Stomach (tissue), 9 donors: Measurements from ENCODE around the gene CAPN15. TPM values are rescaled to one million over a fixed set of nuclear protein-coding genes. Genes with fewer than 3 reads are reported as not detected.
"Not testable (repeated sequence)": the region's sequence is repeated elsewhere in the genome, so short reads cannot be mapped to it uniquely, and the experiment has no call there.

Experiments
- DNase-seq, 2 donors: peaks; one replicate each; pipeline versions ENCODE4 v3.0.0 to v3.0.0-alpha.2; 2013 to 2019
- H3K27ac ChIP-seq, 5 donors: fragments of 200-600 bp in 4 of 5; sonication (generic) in 4 of 5; one replicate each; pipeline ENCODE4 v1.5.1; 2013 to 2019; ENCODE audit warnings: mild to moderate bottlenecking in 1 of 5, moderate library complexity in 1 of 5
- H3K27me3 ChIP-seq, 3 donors: fragments of 200-600 bp; sonication (generic); one replicate each; pipeline ENCODE4 v1.5.1; 2017 to 2019; ENCODE audit warnings: mixed run types in 1 of 3
- H3K36me3 ChIP-seq, 4 donors: fragments of 200-600 bp; sonication (generic); 1 replicate in 3 of 4; 2 replicates in 1 of 4; pipeline ENCODE4 v1.5.1; 2016 to 2019
- H3K4me1 ChIP-seq, 4 donors: fragments of 200-600 bp; sonication (generic); one replicate each; pipeline ENCODE4 v1.5.1; 2016 to 2019
- H3K4me3 ChIP-seq, 4 donors: fragments of 200-600 bp; sonication (generic) in 3 of 4; one replicate each; pipeline ENCODE4 v1.5.1; 2016 to 2019; ENCODE audit warnings: mild to moderate bottlenecking in 1 of 4
- H3K9me3 ChIP-seq, 4 donors: fragments of 200-600 bp; sonication (generic); one replicate each; pipeline ENCODE4 v1.5.1; 2016 to 2019
- EP300 ChIP-seq: sonication (generic); formaldehyde crosslinking; IDR thresholded peaks from one replicate; pipeline ENCODE4 v1.6.1; 2017; ENCODE audit warnings: antibody characterized with exemption
- POLR2A ChIP-seq, 4 donors: fragments of 450-650 bp; IDR thresholded peaks; one replicate each; pipeline ENCODE4 v1.6.1; 2016; ENCODE audit warnings: antibody characterized with exemption in 4 of 4, control low read depth in 2 of 4, mild to moderate bottlenecking in 1 of 4, moderate library complexity in 1 of 4
- POLR2AphosphoS5 ChIP-seq, 3 donors: sonication (generic); formaldehyde crosslinking; IDR thresholded peaks; one replicate each; pipeline ENCODE4 v1.6.1; 2016; ENCODE audit warnings: antibody characterized with exemption in 3 of 3
- WGBS, 5 donors: extraction: QIAGEN DNeasy Blood & Tissue Kit in 3 of 5; methylation state at CpG; one replicate each; pipeline versions ENCODE4 v1.1.5 to v1.1.7; 2013 to 2018; 5-methylcytosine and 5-hydroxymethylcytosine counted together
- intact Hi-C: fragments of 100-400 bp; cut with DNase I; formaldehyde crosslinking; loops from one replicate; pipeline ENCODE4 v1.15.1; 2023; ENCODE audit warnings: low total_unique reads
- polyA plus RNA-seq, 3 donors: library from polyadenylated mRNA; stranded (reverse); fragments of 200-250 nt; gene quantifications; one replicate each; pipeline ENCODE4 v1.2.3, GENCODE V29; 2013
- total RNA-seq, 5 donors: library from RNA; depleted of rRNA; stranded (reverse); fragments of >200 nt; gene quantifications; one replicate each; pipeline versions ENCODE4 v1.1.0 to v1.2.3, GENCODE V29; 2014 to 2016
- TF ChIP-seq, protein P1 (sequence below), 7 experiments: fragments of 450-650 bp in 4 of 7; fragments of 200-600 bp in 3 of 7; sonication (generic) in 3 of 7; IDR thresholded peaks; one replicate each; pipeline ENCODE4 v1.5.1; 2016 to 2019; ENCODE audit warnings: antibody characterized with exemption in 7 of 7, control low read depth in 2 of 7, mild to moderate bottlenecking in 1 of 7
- donor health status: healthy with polysubstance abuse.
- donor health status: Bipolar disorder and iron deficiency.
- donor health status: healthy.

CAPN15 gene
- total and polyA plus RNA-seq, 8 donors = 25.2 to 235 (median 35.0) TPM

DNA sequence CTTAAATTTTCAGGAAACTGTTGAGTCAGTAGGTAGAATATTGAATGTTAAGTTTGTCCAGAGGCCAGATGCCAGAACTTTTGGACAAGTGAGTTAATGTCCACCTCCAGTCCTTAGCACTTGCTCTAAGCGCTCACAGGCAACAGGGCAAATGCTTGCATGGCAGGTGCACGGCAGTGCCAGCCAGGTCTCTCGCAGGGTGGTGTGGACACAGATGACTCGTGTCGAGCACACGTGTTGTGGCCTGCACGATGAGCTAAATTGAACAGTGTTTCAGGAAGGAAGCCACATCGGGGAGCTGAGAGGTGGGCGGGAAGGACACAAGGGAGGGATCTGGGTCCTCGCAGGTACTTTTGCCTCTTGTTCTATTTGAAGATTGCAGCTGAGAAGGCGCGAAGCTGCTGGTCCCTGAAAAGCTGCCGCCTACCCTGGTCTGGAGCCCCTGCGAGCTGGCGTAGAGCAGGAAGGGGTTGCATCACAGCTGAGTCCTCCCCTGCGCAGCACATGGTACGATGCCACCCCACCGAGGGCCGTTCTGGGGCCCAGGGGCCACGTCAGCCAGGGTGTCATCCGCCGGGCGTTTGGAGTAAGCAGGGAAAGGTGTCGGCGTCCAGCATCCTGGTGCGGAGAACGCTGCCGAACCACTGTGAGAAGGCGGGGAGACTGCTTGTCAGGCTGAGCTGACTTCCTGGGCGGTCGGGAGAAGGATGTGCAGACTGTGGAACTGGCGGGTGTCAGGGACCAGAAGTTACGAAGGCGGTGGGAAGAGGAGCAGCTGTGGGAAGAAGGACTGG is 68.6 kb downstream of the CAPN15 start:
- TF ChIP-seq POLR2AphosphoS5 (IDR thresholded peaks at IDR 0.05) (no peak), POLR2A (IDR thresholded peaks at IDR 0.05) (no peak)
- DNase-seq = no peak
- Histone ChIP-seq H3K9me3 (no peaks in the 10 kb centered on the region), H3K4me1 (peaks cover 32 to 60% (median 54%) of the 10 kb centered on the region in 4 donors), H3K27ac (no peak overlapping the region), H3K36me3 (peaks cover 8 to 46% (median 30%) of the 10 kb centered on the region in 4 donors), H3K27me3 (no peaks in the 10 kb centered on the region), H3K4me3 (no peak overlapping the region)
- WGBS, 5 donors = 78 to 91% (median 88%) methylated on average over 33 to 34 of the region's 34 CpGs
- intact Hi-C loops = no loop called here

- no peak for DNase-seq
- Histone ChIP-seq H3K27me3 (no peaks in the 10 kb centered on the region), H3K9me3 (no peaks in the 10 kb centered on the region), H3K4me1 (peaks cover 29 to 54% (median 49%) of the 10 kb centered on the region in 4 donors), H3K36me3 (peaks cover 8 to 49% (median 33%) of the 10 kb centered on the region in 4 donors), H3K27ac (no peak overlapping the region), H3K4me3 (no peak overlapping the region)
- no peak for TF ChIP-seq POLR2A (IDR thresholded peaks at IDR 0.05)
- TF ChIP-seq, protein P1, sequence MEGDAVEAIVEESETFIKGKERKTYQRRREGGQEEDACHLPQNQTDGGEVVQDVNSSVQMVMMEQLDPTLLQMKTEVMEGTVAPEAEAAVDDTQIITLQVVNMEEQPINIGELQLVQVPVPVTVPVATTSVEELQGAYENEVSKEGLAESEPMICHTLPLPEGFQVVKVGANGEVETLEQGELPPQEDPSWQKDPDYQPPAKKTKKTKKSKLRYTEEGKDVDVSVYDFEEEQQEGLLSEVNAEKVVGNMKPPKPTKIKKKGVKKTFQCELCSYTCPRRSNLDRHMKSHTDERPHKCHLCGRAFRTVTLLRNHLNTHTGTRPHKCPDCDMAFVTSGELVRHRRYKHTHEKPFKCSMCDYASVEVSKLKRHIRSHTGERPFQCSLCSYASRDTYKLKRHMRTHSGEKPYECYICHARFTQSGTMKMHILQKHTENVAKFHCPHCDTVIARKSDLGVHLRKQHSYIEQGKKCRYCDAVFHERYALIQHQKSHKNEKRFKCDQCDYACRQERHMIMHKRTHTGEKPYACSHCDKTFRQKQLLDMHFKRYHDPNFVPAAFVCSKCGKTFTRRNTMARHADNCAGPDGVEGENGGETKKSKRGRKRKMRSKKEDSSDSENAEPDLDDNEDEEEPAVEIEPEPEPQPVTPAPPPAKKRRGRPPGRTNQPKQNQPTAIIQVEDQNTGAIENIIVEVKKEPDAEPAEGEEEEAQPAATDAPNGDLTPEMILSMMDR (IDR thresholded peaks at IDR 0.05) = no peak
- TF ChIP-seq POLR2AphosphoS5 (IDR thresholded peaks at IDR 0.05) = no peak
- TF ChIP-seq EP300 = no peak
- intact Hi-C loops = no loop called here
- 86 to 93% (median 91%) methylated on average over 12 of the region's 12 CpGs for WGBS, 5 donors
Observed at GRCh38 chr16:596736-597060, 69.2 kb downstream of the CAPN15 start.

GRCh38 chr16:597655-598054 is 70.1 kb downstream of the CAPN15 start:
- H3K27me3 ChIP-seq = not testable (repeated sequence)
- H3K36me3 ChIP-seq = peaks cover 8 to 49% (median 33%) of the 10 kb centered on the region in 4 donors
- 95 to 98% (median 98%) methylated on average over 6 to 7 of the region's 7 CpGs for WGBS, 5 donors

GRCh38 chr16:598823-599739 is 71.6 kb downstream of the CAPN15 start:
- peaks cover 8 to 42% (median 33%) of the 10 kb centered on the region in 4 donors for H3K36me3 ChIP-seq
- peak overlapping the region in 2 of 5 donors; percentile 16 to 26 for H3K27ac ChIP-seq
- intact Hi-C loops = no loop called here

More at GRCh38 chr16:597655-598054, 70.1 kb downstream of the CAPN15 start:
- H3K9me3 ChIP-seq, DNase-seq, intact Hi-C loops, H3K27ac ChIP-seq, H3K4me3 ChIP-seq: not testable (repeated sequence)
- H3K4me1 ChIP-seq = peaks cover 19 to 44% (median 40%) of the 10 kb centered on the region in 4 donors

More at GRCh38 chr16:598823-599739, 71.6 kb downstream of the CAPN15 start:
- 88 to 95% (median 94%) methylated on average over 24 to 43 of the region's 43 CpGs for WGBS, 5 donors
- DNase-seq = peak in 1 of 2 donors; percentile 42
- H3K4me1 ChIP-seq = peaks cover 6 to 30% (median 25%) of the 10 kb centered on the region in 4 donors
- H3K9me3 ChIP-seq = no peaks in the 10 kb centered on the region
- H3K4me3 ChIP-seq = no peak overlapping the region
- no peaks in the 10 kb centered on the region for H3K27me3 ChIP-seq
- TF ChIP-seq POLR2AphosphoS5 (IDR thresholded peaks at IDR 0.05) (no peak), POLR2A (IDR thresholded peaks at IDR 0.05) (no peak), EP300 (no peak)
- TF ChIP-seq, protein P1 (IDR thresholded peaks at IDR 0.05) = no peak
